DOHH2 (cell line): ENCODE data around the gene MEPE.

ENCODE experiments used
- H3F3A ChIP-seq: fragments of 200-600 bp; sonication (generic), shearing (Covaris generic); 2 replicates; pipeline ENCODE4 v1.6.0; 2016; ENCODE audit warnings: antibody characterized with exemption, mild to moderate bottlenecking; ENCODE audit not compliant: control insufficient read depth, insufficient read depth
- H3K27ac ChIP-seq: fragments of 200-600 bp; sonication (generic); 2 replicates; pipeline ENCODE4 v1.5.1; 2014; ENCODE audit warnings: low read depth, mild to moderate bottlenecking, low read length, moderate library complexity
- H3K27me3 ChIP-seq: fragments of 200-600 bp; sonication (generic); 2 replicates; pipeline ENCODE4 v1.6.1; 2014; ENCODE audit warnings: mild to moderate bottlenecking, low read length, mixed read lengths; ENCODE audit not compliant: control insufficient read depth
- H3K36me3 ChIP-seq: fragments of 200-600 bp; sonication (generic); 2 replicates; pipeline ENCODE4 v1.6.1; 2014; ENCODE audit warnings: mild to moderate bottlenecking, low read length, moderate library complexity, mixed read lengths; ENCODE audit not compliant: control insufficient read depth
- H3K4me1 ChIP-seq: fragments of 200-600 bp; sonication (generic); 2 replicates; pipeline ENCODE4 v1.6.1; 2014; ENCODE audit warnings: mild to moderate bottlenecking, low read length, mixed read lengths; ENCODE audit not compliant: control insufficient read depth
- H3K4me2 ChIP-seq: fragments of 200-600 bp; sonication (generic); 2 replicates; pipeline ENCODE4 v1.6.0; 2014; ENCODE audit warnings: mild to moderate bottlenecking, low read length, moderate library complexity
- H3K4me3 ChIP-seq: fragments of 200-600 bp; sonication (generic); 2 replicates; pipeline ENCODE4 v1.5.1; 2014; ENCODE audit warnings: mild to moderate bottlenecking, low read length, mixed read lengths
- H3K79me2 ChIP-seq: fragments of 200-600 bp; sonication (generic); 2 replicates; pipeline ENCODE4 v1.6.1; 2014; ENCODE audit warnings: mild to moderate bottlenecking, low read length, mixed read lengths; ENCODE audit not compliant: control insufficient read depth
- H3K9me2 ChIP-seq: fragments of 200-600 bp; sonication (generic); replicated peaks from 2 replicates; pipeline ENCODE4 v1.6.1; 2014; ENCODE audit warnings: mild to moderate bottlenecking, low read length, mixed read lengths; ENCODE audit not compliant: control insufficient read depth
- H3K9me3 ChIP-seq: fragments of 200-600 bp; sonication (generic); 2 replicates; pipeline ENCODE4 v1.6.1; 2014; ENCODE audit warnings: antibody characterized with exemption, low read length, mixed read lengths; ENCODE audit not compliant: control insufficient read depth, insufficient read depth
- H4K20me1 ChIP-seq: fragments of 200-600 bp; sonication (generic); 2 replicates; pipeline ENCODE4 v1.6.0; 2014; ENCODE audit warnings: low read depth, mild to moderate bottlenecking, antibody characterized with exemption, low read length, moderate library complexity; ENCODE audit not compliant: control insufficient read depth, insufficient read depth
- CTCF ChIP-seq: fragments of 200-600 bp; sonication (generic); IDR thresholded peaks from one replicate; pipeline ENCODE4 v1.5.1; 2014; ENCODE audit warnings: antibody characterized with exemption, mild to moderate bottlenecking, low read depth, low read length; ENCODE audit not compliant: poor library complexity, severe bottlenecking
- EZH2phosphoT487 ChIP-seq: fragments of 200-600 bp; sonication (generic); IDR thresholded peaks from 2 replicates; pipeline ENCODE4 v1.6.1; 2017; ENCODE audit warnings: borderline replicate concordance, mild to moderate bottlenecking, antibody characterized with exemption, low read length, moderate library complexity, mixed read lengths

Gene MEPE

GRCh38 chr4:87838890-87839591 lies 6.3 kb downstream of the MEPE start:
- TF ChIP-seq EZH2phosphoT487 (no peak), CTCF (peak; percentile 64)
- H3K36me3 ChIP-seq: no peaks in the 10 kb centered on the region
- no peak overlapping the region for H3K4me2 ChIP-seq
- no peaks in the 10 kb centered on the region for H3K79me2 ChIP-seq
- no peaks in the 10 kb centered on the region for H4K20me1 ChIP-seq
- no peaks in the 10 kb centered on the region for H3F3A ChIP-seq
- peaks cover 16% of the 10 kb centered on the region for H3K27me3 ChIP-seq
- H3K9me3 ChIP-seq: no peaks in the 10 kb centered on the region
- H3K4me3 ChIP-seq: no peak overlapping the region
- H3K9me2 ChIP-seq: no peaks in the 10 kb centered on the region
- H3K27ac ChIP-seq: no peak overlapping the region
- H3K4me1 ChIP-seq: no peaks in the 10 kb centered on the region

GRCh38 chr4:87839592-87839946 lies 6.8 kb downstream of the MEPE start:
- Histone ChIP-seq H4K20me1 (no peaks in the 10 kb centered on the region), H3K79me2 (no peaks in the 10 kb centered on the region), H3K4me3 (no peak overlapping the region), H3K9me2 (no peaks in the 10 kb centered on the region), H3K4me2 (no peak overlapping the region), H3K4me1 (no peaks in the 10 kb centered on the region), H3K9me3 (no peaks in the 10 kb centered on the region), H3K36me3 (no peaks in the 10 kb centered on the region), H3K27ac (no peak overlapping the region), H3K27me3 (peaks cover 17% of the 10 kb centered on the region), H3F3A (no peaks in the 10 kb centered on the region)
- no peak for TF ChIP-seq EZH2phosphoT487
- TF ChIP-seq CTCF: peak; percentile 2

GRCh38 chr4:87840149-87840548 lies 7.4 kb downstream of the MEPE start:
- no peaks in the 10 kb centered on the region for H4K20me1 ChIP-seq
- H3F3A ChIP-seq: no peaks in the 10 kb centered on the region
- peaks cover 20% of the 10 kb centered on the region for H3K27me3 ChIP-seq
- no peaks in the 10 kb centered on the region for H3K79me2 ChIP-seq
- H3K9me2 ChIP-seq: no peaks in the 10 kb centered on the region
- H3K4me1 ChIP-seq: no peaks in the 10 kb centered on the region
- H3K4me2 ChIP-seq: no peak overlapping the region
- H3K4me3 ChIP-seq: no peak overlapping the region
- no peaks in the 10 kb centered on the region for H3K9me3 ChIP-seq
- no peak for TF ChIP-seq EZH2phosphoT487
- TF ChIP-seq CTCF: no peak
- no peaks in the 10 kb centered on the region for H3K36me3 ChIP-seq
- H3K27ac ChIP-seq: no peak overlapping the region
